ENCODE measurements around the gene PRKAG2.
"Not testable (repeated sequence)": the region's sequence is repeated elsewhere in the genome, so short reads cannot be mapped to it uniquely, and the experiment has no call there.

Gene PRKAG2

DNA sequence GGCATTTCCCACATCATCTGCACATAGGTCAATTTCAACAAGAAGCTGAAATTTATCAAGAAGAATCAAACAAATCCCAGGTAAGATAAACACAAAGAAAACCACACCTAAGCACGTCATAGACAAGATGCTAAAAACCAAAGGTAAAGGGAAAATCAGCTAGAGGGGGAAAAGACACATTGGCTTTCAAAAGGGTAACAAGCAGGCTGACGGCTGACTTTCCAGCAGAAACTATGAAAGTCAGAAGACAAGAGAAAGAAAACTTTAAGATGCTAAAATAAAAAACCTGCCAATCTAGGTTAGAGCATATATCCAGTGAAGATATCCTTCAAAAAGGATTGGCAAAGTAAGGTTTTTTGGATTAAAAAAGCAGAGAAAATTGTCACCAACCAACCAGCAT is 297.3 kb downstream of the PRKAG2 start:
- FAIRE-seq (no peak), DNase-seq (ENCODE audit: insufficient read length, low spot score) (no peak)
- TF ChIP-seq TAF1 (IDR thresholded peaks at IDR 0.05; ENCODE audit: low read depth, low read length) (no peak), POLR2AphosphoS5 (IDR thresholded peaks at IDR 0.05; ENCODE audit: low read depth, low read length) (no peak), SPI1 (IDR thresholded peaks at IDR 0.05; ENCODE audit: low read depth, low read length) (no peak), POLR2A (IDR thresholded peaks at IDR 0.05; ENCODE audit: low read depth, low read length) (no peak), POU2F2 (IDR thresholded peaks at IDR 0.05; ENCODE audit: low read depth, low read length) (no peak), PAX5 (IDR thresholded peaks at IDR 0.05; ENCODE audit: insufficient read depth, low read length, severe bottlenecking) (no peak)

DNA sequence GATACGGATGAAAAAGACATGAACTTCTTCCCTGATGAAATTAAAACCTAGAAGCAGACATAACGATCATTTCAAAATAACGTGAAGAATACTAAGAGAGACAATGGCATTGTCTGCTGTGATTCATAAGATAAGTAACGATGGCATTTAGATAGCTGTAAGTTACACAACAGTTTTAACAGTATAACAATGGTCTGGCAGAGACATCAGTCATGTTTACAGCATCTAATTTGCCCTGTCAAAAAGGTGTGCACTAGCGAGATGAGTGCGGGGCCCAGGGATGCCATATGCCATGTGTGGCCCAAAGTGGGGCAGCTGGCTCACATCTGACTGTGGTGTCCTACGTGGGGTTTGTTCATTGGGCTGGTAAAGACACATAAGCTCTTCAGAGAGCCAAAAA is 301.5 kb downstream of the PRKAG2 start:
- TF ChIP-seq PAX5 (IDR thresholded peaks at IDR 0.05; ENCODE audit: insufficient read depth, low read length, severe bottlenecking) (no peak), SPI1 (IDR thresholded peaks at IDR 0.05; ENCODE audit: low read depth, low read length) (no peak), POLR2A (IDR thresholded peaks at IDR 0.05; ENCODE audit: low read depth, low read length) (no peak), POU2F2 (IDR thresholded peaks at IDR 0.05; ENCODE audit: low read depth, low read length) (no peak), TAF1 (IDR thresholded peaks at IDR 0.05; ENCODE audit: low read depth, low read length) (no peak)
- no peak for FAIRE-seq
- no peak for DNase-seq (ENCODE audit: insufficient read length, low spot score)

DNA sequence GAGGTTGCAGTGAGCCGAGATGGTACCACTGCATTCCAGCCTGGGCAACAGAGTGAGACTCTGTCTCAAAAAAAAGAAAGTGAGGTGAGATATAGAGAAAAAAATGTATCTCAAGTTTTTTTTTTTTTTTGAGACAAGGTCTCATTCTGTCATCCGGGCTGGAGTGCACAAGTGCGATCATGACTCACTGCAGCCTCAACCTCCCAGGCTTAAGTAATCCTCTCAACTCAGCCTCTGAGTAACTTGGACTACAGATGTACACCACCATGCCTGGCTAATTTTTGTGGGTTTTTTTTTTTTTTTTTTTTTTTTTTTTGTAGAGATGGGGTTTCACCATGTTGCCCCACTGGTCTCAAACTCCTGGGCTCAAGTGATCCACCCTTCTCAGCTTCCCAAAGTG is 303.9 kb downstream of the PRKAG2 start:
- DNase-seq (ENCODE audit: insufficient read length, low spot score); FAIRE-seq: not testable (repeated sequence)

DNA sequence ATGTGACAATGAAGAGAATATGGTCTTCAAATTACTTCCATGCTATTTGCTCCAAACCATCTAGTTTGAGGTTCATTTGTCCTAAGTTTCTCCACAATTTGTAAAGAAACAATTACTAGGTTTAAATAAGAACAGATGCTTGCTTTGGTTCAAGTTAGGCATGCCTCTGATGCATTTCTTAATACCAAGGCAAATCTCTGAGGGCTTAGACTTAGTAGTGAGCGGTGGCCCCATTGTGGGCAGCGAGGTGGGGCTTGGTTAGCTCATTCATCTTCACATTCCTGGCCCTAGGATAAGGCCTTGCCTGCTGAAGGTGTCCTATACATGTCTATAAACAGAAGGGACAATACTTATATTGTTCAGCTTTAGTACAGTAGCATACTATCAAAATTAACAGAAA is 304.8 kb downstream of the PRKAG2 start:
- DNase-seq (ENCODE audit: insufficient read length, low spot score) (no peak), FAIRE-seq (no peak)
- no peak for TF ChIP-seq POU2F2 (IDR thresholded peaks at IDR 0.05; ENCODE audit: low read depth, low read length)
- no peak for TF ChIP-seq TAF1 (IDR thresholded peaks at IDR 0.05; ENCODE audit: low read depth, low read length)
- TF ChIP-seq POLR2A (IDR thresholded peaks at IDR 0.05; ENCODE audit: low read depth, low read length) = no peak
- no peak for TF ChIP-seq SPI1 (IDR thresholded peaks at IDR 0.05; ENCODE audit: low read depth, low read length)
- no peak for TF ChIP-seq POLR2AphosphoS5 (IDR thresholded peaks at IDR 0.05; ENCODE audit: low read depth, low read length)
- TF ChIP-seq PAX5 (IDR thresholded peaks at IDR 0.05; ENCODE audit: insufficient read depth, low read length, severe bottlenecking) = no peak

DNA sequence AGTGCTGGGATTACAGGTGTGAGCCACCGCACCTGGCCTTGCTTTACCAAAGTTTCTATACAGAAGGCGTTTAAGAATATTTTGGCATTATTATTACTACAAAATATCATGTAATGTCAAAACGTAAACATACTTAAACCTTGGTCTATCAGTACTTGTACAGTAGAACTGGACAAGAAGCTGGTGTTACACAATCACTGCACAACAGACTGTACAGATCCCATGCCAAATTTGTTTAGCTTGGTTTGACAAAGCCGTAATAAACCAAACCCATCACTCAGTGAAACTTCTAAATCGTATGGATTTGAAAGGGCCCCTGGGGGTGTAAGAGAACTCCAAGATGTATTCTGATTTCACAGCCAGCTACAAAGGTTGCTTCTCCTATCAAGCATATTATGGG is 305.4 kb downstream of the PRKAG2 start:
- no peak for FAIRE-seq

DNA sequence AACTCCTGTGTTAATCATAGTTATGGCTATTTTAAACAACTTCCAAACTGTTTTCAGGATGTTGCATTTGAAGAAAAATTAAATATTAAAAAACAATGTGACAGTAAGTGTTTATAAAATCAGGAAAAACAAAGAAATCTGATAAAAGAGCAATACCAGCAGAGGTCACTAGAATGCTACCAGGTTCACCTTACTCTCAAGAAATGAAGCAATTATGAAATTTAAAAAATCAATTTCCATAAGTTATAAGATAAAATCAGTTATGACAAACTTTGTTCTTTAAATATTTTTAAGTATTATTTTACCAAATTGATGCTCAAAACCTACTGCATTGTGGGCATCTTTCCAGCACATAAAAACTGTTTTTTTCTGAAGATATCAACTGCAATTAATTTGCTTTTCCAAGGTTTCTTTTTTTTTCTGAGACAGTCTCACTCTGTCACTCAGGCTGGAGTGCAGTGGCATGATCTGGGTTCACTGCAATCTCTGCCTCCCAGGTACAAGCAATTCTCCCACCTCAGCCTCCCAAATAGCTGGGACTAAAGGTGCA is 306.5 kb downstream of the PRKAG2 start:
- FAIRE-seq = no peak
- no peak for DNase-seq (ENCODE audit: insufficient read length, low spot score)
- TF ChIP-seq POU2F2 (IDR thresholded peaks at IDR 0.05; ENCODE audit: low read depth, low read length) (no peak), PAX5 (IDR thresholded peaks at IDR 0.05; ENCODE audit: insufficient read depth, low read length, severe bottlenecking) (no peak), SPI1 (IDR thresholded peaks at IDR 0.05; ENCODE audit: low read depth, low read length) (no peak), TAF1 (IDR thresholded peaks at IDR 0.05; ENCODE audit: low read depth, low read length) (no peak), POLR2AphosphoS5 (IDR thresholded peaks at IDR 0.05; ENCODE audit: low read depth, low read length) (no peak), POLR2A (IDR thresholded peaks at IDR 0.05; ENCODE audit: low read depth, low read length) (no peak)

More for the DNA sequence above, 305.4 kb downstream of the PRKAG2 start:
- no peak for DNase-seq (ENCODE audit: insufficient read length, low spot score)
- TF ChIP-seq TAF1 (IDR thresholded peaks at IDR 0.05; ENCODE audit: low read depth, low read length) (no peak), POU2F2 (IDR thresholded peaks at IDR 0.05; ENCODE audit: low read depth, low read length) (no peak), POLR2A (IDR thresholded peaks at IDR 0.05; ENCODE audit: low read depth, low read length) (no peak), SPI1 (IDR thresholded peaks at IDR 0.05; ENCODE audit: low read depth, low read length) (no peak), POLR2AphosphoS5 (IDR thresholded peaks at IDR 0.05; ENCODE audit: low read depth, low read length) (no peak), PAX5 (IDR thresholded peaks at IDR 0.05; ENCODE audit: insufficient read depth, low read length, severe bottlenecking) (no peak)

DNA sequence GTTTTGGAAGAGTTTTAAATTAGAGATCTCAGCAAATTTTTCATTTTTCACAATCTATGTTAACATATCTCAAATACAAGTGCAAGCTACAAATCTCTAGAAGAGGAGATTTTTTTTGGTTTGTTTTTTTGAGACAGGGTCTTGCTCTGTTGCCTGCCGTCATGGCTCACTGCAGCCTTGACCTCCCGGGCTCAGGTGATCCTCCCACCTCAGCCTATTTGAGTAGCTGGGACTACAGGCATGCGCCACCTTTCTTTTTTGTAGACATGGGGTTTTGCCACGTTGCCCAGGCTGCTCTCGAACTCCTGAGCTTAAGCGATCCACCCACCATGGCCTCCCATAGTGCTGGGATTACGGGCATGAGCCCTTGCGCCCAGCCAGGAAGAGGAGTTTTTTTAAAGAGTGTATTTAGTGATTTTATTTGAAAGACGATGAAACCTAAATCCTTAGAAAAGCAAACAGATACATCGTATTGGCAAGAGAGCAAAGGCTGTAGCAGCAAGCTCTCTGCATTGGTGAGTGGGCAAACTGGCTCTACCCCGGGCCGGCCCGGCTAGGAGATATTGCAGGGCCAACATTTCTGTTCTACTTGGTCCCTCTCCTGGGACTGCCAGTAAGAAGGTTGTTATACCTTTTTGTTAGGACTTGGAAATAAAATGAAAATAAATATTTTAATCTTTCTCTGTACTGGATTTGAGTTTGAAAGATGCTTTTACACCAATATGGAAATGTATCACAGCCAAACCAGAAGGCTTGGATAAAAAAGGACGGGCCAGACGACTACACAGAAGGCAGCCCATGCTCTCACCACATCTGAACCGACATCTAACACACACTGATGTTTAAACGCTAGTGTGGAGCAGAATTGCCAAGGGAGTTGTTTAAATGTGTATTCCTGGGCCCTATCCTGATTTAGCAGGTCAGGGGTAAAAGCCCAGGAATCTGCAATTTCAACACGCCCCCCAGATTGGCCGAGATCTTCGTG is 307.7 kb downstream of the PRKAG2 start:
- TF ChIP-seq TAF1 (IDR thresholded peaks at IDR 0.05; ENCODE audit: low read depth, low read length) (no peak), POU2F2 (IDR thresholded peaks at IDR 0.05; ENCODE audit: low read depth, low read length) (no peak), PAX5 (IDR thresholded peaks at IDR 0.05; ENCODE audit: insufficient read depth, low read length, severe bottlenecking) (no peak), SPI1 (IDR thresholded peaks at IDR 0.05; ENCODE audit: low read depth, low read length) (no peak), POLR2AphosphoS5 (IDR thresholded peaks at IDR 0.05; ENCODE audit: low read depth, low read length) (no peak), POLR2A (IDR thresholded peaks at IDR 0.05; ENCODE audit: low read depth, low read length) (no peak)
- DNase-seq (ENCODE audit: insufficient read length, low spot score) = no peak

DNA sequence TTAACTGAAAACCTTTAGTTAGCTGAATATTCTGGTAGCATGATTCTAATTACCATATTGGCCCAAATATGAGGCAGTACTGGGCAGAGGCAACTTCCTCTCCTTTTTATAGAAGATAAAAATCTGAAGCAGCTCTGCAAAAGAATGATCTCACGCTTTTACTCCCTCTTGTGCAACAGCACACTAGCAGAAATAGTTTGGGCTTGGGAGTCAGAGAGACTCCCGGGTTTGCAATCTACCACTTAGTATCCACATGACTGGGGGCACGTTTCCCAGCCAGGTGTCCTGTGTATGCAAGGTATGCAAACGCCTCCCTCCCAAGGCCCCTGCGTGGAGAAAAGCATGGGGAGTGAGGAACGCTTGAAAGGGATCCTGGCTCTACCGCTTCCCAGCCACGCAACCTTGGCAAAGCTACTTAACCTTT is 310.0 kb downstream of the PRKAG2 start:
- no peak for TF ChIP-seq POU2F2 (IDR thresholded peaks at IDR 0.05; ENCODE audit: low read depth, low read length)
- TF ChIP-seq PAX5 (IDR thresholded peaks at IDR 0.05; ENCODE audit: insufficient read depth, low read length, severe bottlenecking) = no peak
- no peak for TF ChIP-seq POLR2AphosphoS5 (IDR thresholded peaks at IDR 0.05; ENCODE audit: low read depth, low read length)
- no peak for TF ChIP-seq POLR2A (IDR thresholded peaks at IDR 0.05; ENCODE audit: low read depth, low read length)
- no peak for TF ChIP-seq SPI1 (IDR thresholded peaks at IDR 0.05; ENCODE audit: low read depth, low read length)
- no peak for FAIRE-seq
- no peak for DNase-seq (ENCODE audit: insufficient read length, low spot score)

More for the DNA sequence above, 307.7 kb downstream of the PRKAG2 start:
- no peak for FAIRE-seq

DNA sequence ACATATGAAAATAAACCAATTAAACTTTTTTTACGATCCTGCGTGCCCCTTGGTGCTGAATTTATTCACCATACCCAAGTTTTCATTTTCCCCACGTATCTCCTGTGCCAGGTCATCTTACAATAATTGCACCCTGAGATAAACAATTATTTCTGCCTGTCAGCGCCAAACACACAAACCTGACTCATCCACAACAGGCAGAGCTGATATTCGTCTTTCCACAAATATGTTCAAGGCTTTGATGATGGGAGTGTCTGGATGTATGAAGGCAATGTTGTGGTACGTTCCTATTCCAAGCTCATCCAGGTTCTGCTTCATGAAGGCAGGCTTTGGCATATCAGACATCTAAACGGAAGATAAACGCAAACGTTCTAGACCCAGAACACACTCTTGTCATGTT is 311.4 kb downstream of the PRKAG2 start:
- DNase-seq (ENCODE audit: insufficient read length, low spot score) (no peak), FAIRE-seq (no peak)
- TF ChIP-seq PAX5 (IDR thresholded peaks at IDR 0.05; ENCODE audit: insufficient read depth, low read length, severe bottlenecking) (no peak), POU2F2 (IDR thresholded peaks at IDR 0.05; ENCODE audit: low read depth, low read length) (no peak), POLR2AphosphoS5 (IDR thresholded peaks at IDR 0.05; ENCODE audit: low read depth, low read length) (no peak), POLR2A (IDR thresholded peaks at IDR 0.05; ENCODE audit: low read depth, low read length) (no peak), TAF1 (IDR thresholded peaks at IDR 0.05; ENCODE audit: low read depth, low read length) (no peak), SPI1 (IDR thresholded peaks at IDR 0.05; ENCODE audit: low read depth, low read length) (no peak)

All from GM12891 (cell line).